UCSD-AML1 (cell line): ENCODE measurements around the gene NSG2.
"Not testable (repeated sequence)": the region's sequence is repeated elsewhere in the genome, so short reads cannot be mapped to it uniquely, and the experiment has no call there.

ENCODE experiments used
- DNase-seq: peaks from one replicate; lab custom pipeline; 2025; ENCODE audit not compliant: unreplicated experiment; lab: John Stamatoyannopoulos, UW

NSG2 gene

DNA sequence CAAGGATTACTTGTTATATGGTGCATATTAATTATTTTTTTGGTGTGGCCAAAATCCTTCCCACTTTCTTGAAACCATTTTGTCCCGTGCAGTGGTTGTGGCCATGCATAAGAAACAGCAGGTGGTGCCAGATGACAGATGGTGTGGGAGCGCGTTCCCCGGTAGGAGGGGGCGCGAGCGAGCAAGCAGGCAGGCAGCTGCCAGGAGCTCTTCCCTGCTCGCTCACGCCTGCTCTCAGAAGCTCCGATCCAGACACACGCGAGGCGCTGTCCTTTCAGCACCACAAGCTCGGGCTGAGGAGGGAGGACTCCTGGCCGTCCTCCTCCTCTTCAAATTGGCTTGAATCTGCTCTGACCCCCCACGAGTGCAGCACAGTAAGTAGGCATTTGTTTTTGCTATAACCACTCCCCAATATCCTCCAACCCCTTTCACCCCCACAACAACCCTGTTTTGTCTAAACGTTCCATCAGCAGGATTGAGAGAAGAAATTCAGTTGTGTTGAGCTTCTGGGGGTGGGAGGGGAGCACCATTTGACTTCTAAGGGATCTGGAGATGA, at the start of gene NSG2:
NSG2 (plus strand) TSS at position 237 of the 556 bp plus-strand sequence. CDS start 1,050 bp downstream, outside the sequence.
- peak; percentile 87 for DNase-seq

DNA sequence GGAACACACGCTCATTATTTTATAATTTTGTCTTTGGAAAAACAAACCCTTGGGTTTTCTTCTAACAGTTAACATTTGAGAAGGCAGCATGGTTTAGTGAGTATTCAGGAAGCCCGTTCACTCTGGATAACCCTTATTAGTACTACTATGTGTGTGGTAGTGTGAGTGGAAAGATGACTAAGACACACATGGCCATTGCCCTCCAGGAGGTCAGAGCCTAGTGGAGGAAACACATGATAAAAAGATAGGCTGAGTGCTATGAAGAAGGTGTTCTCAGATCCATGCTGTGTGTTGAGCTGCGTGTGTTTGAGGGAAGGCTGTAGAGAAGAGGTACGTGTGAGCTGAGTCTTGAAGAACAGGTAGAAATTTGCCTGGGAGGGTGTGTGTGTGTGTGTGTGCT, 48.2 kb upstream of the NSG2 start:
- no peak for DNase-seq

DNA sequence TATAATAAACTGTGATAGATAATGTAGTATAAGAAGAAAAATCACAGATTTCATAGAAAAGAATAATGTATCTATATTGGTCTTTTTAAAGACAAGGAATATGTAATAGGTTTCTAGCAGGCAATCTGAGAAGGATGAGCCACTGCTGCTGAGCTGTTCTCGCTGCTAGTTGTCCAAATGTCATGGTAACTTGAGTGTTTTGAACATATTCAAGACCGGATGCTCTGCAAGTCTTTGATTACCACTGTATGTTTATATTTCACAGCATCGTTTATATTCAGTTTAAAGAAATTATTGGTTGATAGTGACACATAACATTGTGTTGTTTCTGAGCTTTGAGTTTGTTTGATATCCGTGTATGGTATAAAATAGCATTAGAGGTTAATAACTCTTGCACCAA, 47.0 kb upstream of the NSG2 start:
- DNase-seq = no peak

DNA sequence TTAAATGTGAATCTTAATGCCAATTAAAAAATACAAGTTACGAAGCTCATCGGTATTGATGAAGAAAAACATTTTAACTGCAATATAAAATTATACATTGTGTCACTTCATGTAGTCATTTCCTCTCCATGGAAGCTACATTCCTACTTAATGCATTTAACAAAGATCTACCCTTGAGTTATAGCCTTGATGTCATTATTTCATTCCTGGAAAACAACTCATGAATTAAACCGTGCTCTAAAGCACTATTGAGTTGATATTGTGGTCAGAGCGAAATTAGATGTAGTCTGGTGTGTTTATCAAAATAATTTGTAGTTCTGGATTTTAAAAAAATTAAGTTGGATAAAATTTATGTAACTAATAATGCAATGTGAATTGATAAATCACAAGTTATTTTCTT, 45.4 kb upstream of the NSG2 start:
- no peak for DNase-seq

DNA sequence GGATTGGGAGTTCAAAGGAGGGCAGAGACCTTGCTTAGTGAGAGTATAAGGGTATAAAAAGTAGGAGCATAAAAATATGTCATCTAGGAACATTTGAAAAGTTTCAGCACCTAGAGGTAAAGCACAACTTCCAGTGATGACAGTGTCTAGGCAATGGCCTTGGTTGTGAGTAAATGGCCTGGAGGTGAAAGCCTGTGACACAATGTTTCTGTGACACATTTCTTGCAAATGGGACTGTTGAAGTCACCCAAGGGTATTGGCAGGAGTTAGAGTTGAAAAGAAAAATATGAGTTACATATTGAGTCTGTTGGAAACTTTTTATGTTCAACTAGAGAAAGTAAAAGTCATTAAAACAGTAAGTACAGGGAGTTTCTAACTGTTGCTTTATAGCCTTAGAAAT, 41.7 kb upstream of the NSG2 start:
- no peak for DNase-seq

DNA sequence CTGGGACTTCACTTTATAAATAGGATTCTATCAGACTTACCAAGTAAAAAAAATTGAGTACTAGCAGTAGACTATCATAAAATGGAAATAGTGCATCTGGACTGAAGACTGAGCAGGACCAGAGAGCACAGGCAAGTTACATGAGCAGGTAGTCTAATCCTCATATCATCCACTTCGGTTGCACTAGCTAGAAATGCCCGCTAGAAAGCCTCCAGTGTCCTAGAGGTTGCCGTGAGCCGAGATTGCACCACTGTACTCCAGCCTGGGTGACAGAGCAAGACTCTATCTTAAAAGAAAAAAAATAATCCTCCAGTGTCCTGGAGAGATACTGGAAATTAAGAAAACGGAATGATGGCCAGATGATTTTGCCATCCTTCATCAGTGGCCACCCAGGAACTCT, 36.6 kb upstream of the NSG2 start:
- no peak for DNase-seq

DNA sequence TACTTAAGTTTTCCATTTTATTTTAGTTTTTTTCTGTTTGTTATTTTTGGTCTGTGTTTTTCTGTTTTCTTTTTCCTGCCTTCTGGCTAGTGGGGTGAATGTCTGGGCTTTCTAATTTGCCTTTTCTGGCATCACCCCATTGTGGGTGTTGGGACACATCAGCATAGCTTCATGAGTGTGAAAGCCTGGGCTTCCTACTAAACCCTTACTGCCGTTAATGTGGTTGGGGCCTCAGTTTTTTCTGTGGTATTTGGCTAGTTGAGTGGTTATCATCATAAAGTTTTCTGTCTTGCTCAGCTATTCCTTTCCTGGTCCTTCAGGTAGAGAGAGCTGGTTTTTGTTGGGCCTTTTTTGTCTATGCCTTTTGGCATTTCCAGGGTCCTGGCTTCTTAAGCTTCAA, 35.1 kb upstream of the NSG2 start:
- no peak for DNase-seq

DNA sequence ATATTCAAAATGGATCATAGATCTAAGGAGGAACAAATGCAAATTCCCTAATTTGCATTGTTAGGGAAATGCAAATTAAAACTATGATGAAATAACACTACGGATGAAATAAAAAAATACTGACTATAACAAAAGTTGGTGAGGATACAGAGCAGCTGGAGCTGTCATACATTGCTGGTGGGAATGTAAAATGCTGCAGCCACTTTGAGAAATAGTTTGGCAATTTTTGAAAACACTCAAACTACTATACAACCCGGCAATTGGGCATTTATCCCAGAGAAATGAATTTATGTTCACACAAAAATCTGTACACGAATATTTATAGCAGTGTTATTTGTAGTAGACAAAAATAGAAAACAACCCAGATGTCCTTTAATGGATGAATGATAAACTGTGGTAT, 34.1 kb upstream of the NSG2 start:
- no peak for DNase-seq

DNA sequence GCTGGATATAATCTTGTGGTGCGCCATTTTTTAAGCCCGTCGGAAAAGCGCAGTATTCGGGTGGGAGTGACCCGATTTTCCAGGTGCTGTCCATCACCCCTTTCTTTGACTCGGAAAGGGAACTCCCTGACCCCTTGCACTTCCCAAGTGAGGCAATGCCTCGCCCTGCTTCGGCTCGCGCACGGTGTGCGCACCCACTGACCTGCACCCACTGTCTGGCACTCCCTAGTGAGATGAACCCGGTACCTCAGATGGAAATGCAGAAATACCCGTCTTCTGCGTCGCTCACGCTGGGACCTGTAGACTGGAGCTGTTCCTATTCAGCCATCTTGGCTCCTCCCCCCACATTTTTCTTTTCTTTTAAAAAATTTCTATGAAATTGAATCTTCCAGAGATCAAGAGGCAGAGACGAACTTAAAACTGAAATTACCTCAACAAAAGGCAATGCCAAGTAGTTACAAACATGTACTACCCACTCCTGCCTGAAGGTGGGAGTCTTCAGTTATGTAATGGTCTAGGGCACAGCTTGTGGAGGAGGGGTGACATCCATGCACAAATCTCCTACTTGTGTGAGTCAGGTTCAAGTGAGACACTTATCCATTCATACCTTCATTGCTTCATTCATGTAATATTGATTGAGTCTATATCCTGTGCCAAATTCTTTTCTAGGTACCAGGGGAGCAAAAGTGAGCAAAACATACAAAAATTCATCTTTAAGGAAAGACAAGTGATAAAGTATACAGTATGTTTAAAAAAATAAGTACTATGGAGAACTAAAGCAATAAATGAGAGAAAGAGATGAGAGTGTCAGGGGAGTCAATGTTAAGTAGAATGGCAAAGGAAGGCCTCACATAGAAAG, 25.2 kb upstream of the NSG2 start:
- DNase-seq = not testable (repeated sequence)

DNA sequence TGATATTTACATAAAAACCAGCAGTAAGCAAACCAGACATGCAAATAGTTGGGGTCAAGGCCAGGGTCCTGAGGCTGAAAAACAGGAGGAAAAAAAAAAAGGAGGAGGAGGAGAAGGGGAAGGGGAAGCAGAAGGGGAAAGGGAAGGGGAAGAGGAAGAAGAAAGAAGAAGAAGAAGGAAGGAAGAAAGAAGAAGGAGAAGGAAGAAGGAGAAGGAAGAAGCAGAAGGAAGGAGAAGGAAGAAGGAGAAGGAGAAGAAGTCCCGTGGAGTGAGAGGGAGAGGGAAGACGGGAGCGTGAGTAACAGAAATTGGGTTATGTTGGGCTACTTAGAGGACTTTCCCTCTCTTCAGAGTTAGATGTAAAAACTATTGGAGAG, 24.6 kb upstream of the NSG2 start:
- no peak for DNase-seq

DNA sequence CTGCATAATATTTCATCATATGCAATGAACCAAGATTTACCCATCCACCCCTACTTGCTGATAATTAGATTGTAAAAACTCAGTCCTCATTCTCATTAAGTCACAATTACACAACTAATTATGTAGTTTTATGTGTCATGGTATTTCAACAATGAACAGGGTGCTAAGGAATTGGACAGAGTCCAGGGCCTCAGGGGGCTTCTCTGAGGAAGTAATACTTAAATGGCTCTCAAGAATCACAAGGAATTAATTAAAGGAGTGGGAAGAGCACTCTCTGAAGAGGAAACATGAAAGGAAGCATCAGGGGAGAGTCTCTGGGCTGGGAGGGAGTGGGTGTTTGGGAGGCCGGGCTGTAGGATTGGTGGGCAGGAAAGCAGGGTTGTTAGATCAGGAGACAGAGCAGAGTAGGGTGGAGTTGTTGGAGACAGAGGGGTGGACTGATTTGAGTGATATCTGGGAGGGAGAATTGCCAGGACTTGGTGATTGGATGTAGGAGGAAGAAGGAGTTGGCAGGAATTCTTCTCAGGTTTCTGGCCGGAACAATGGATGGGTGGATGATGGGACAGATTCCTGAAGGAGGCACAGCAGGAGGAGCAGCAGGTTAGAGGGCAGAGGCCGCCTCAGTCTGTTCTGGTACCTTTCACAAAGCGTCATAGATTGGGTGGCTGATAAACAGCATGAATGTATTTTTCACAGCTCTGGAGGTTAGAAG, 23.0 kb upstream of the NSG2 start:
- DNase-seq = no peak

DNA sequence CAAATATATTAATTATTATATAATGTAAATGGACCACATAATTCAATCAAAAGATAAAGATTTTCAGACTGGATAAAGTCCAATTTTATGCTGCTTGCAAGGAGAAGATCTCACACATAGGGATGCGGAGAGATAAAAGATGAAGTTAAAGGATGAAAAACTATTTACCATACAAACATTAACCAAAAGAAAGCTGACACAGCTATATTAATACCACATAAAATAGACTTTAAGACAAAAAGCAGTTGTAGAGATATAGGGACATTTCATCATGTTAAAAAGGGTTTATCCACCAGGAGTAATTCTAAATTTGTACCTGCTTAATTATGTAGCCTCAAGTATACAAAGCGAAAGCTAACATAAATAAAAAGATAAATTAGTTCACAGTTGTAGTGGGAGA, 15.2 kb upstream of the NSG2 start:
- DNase-seq = no peak

DNA sequence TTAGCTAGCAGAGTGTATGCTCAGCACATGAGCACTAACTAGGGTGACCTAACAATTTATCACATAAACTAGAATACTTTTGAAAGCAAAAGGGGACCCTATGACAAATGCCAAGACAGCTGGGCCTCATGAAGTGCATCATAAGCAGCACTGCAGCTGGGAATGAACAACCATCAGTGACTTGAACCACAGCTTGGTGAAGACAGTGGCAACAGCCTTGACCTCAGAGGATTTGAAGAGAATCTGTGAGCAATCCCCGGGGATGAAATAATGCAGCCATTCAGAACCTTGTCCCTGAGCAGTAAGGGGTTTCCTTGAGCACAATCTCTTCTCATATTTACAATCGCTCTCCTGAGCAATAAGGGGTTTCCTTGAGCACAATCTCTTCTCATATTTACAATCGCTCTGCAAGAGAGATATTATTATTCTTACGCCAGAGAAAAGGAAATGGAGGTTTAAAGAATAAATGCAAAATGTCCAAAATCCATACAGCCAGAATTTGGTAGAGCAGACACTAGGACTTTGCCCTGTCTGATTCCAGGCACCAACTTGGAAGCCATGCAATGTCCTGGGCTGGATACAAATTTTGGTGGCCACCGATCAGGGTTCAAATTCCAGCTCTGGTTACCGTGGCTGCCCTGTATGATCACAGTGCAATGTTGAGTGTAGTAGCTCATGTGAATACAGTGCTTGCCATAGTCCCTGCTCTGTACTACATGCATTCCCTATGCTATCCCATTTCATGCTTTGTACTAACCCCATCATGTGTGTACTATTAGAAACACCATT, 846 bp upstream of the NSG2 start:
- DNase-seq = no peak

DNA sequence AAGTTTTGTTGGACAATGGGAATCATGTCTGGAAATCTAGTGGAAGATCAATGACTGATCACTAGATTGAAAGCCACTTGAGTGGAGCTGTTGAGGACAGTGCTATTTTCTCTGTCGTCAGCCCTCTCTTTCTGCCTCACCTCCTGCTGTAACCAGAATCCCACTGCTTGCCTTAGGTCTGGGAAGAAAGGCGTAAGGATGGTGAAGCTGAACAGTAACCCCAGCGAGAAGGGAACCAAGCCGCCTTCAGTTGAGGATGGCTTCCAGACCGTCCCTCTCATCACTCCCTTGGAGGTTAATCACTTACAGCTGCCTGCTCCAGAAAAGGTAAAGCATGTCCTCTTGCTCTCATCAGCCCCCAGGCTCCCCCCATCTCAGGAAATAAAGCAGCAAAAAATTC, 1.1 kb downstream of the NSG2 start:
- DNase-seq = no peak

DNA sequence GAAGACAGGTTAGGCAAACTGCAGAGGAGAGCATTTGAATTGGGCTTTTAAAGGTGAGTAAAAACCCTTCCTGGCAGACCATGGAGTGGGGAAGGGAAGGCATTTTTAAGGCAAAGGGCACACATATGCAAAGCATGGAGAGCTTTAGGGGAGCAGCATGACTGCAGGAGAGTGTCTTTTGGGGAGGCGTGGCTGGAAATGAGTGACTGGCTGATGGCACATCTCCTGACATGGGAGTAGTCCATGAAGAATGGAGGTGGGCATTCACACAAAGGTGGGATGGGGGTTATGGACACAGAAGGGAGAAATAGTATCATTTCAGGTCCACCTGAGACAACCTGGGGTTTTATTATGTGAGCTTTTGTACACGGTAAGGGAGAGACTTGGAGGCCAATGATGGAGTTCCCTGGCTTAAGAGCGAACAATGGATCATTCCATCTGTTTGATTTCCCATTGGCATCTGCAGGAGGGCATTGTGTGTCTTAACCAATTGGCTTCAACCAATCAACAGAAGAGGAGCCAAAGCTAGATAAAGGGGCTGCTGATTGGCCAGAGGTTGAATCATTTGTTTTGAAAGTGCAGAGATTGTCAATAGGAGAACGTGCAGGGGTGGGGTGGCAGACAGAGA, 2.1 kb downstream of the NSG2 start:
- DNase-seq = no peak

DNA sequence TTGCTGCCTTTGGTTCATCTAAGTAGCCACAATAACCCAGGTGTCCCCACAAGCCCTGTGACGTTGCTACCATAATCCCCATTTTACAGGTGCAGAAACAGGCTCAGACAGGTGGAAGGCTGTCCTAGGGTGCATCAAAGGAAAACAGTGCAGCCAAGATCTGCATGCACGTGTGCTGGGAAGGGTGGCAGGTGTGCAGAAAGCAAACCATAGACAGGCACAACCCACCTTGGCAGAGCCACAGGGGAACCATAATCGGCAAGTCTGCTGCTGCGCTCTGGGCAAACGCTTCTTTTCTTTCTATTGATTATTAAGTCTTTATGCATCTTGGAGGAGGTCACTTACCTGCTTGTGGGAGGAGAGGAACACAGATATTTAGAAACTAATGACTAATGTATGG, 7.1 kb downstream of the NSG2 start:
- DNase-seq = no peak

DNA sequence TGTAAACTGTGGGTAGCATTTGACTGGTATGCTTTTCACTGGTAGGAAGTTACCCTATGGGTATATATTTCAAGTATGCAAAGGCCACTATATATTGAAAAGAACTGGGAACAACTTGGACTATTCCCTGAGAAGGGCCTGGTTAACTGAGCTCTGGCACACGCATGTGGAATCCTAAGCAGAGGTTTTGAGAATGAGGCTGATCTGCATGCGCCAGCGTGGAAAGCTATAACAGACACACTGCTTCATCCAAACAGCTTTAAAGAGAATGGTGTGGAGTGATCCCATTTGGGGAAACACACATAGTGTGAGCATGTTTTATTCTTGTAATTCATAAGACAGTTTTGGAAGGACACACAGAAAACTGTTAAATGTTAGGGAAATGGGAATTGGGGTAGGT, 8.4 kb downstream of the NSG2 start:
- DNase-seq = no peak

DNA sequence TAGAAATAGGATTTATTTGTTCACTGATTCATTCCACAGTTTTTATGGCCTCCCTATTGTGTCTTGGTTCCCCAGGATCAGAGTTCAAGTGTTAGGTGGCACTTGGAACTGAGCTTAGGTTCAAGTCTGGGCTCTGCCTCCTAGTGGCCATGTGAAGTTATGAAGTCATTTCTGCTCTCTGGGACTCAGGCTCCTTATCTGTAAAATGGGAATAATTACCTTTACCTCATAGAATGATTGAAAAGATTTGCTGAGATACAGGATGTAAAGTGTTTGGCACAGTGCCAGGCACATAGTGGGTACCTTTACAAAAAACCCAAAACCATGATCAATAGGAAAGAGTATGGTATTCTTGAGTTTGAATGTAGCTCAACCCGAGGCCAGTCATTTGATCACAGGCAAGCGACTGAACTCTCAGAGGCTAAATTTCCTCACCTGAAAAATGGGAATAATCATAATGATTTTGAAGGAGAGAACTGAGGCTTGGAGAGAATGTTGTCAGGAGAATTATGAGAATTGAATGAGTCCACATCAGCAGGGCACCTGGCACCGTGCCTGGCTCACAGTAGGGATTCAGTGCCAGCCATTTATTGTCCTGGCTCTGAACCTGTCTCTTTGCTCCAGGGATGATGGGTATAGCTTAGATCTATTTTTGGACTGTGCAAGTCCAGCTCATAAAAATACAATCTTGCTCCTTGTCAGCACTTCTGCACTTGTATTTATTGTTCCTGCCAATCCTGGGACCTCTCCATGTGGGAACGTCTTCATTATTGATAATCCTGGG, 10.8 kb downstream of the NSG2 start:
- DNase-seq = no peak

DNA sequence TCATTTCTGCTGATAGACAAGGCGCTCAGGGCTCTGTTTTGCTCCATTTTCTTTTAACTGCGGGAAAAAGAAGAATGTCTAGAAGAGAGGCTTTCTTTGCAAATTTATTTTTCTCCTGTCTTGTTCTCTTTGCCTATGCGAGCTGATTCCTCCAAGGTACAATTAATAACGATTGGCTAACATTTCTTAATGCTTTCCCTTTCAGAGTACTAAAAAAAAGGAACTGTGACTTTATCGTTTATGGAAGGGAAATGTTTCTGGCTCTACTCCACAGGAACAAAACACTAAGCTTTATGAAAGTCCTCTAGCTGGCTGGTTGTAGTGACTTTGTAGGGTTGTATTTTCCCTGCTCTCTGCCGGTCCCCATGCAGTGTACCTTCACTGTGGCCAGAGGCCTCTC, 11.7 kb downstream of the NSG2 start:
- DNase-seq = no peak

DNA sequence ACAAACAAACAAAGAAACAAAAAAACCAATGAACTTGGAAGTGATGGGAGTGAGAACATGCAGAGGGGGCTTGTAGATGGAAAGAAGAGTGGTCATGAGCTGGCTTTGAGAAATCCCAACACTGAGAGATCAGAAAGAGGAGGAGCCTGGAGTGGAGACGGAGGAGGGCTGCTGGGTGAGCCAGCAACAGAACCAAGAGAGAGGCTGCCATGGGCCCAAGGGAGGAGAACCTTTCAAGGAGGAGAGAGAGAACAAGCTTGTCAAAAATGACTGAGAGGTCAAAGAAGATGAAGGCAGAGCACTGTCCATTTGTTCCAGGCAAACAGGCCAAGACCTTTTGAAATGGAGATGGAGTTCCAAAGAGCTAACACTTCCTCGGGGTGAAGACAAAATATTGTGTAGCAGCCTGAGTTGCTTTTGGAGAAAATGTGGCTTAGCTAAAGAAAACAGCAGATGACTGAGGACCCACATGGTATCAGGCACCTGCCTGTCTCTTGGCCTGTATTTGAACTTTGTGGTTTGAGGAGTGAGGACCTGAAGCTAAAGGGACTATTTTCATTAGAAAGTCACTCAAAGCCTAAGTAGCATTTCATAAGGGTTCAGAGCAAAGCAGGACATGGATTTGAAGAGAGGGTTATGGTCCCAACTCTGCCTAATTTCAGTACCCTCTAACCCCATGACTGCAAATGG, 13.1 kb downstream of the NSG2 start:
- DNase-seq = no peak
